ENCODE results near the gene TGFA.
A peak's percentile ranks its signal among the peaks of the same experiment; 100 is the strongest.

The TGFA gene

GRCh38 chr2:70566906-70567305, 13.3 kb upstream of the TGFA start:
- Histone ChIP-seq H3K9me3 (ENCODE audit: insufficient read depth, low read depth, low read length) (no peaks in the 10 kb centered on the region), H3K36me3 (ENCODE audit: insufficient read depth, low read length) (no peaks in the 10 kb centered on the region), H3K9ac (ENCODE audit: low read depth, low read length) (no peak overlapping the region), H3K4me3 (ENCODE audit: low read length) (no peak overlapping the region), H3K4me1 (ENCODE audit: insufficient read depth, low read length) (peaks cover 4% of the 10 kb centered on the region), H3K27ac (ENCODE audit: low read depth, low read length) (no peak overlapping the region), H3K27me3 (ENCODE audit: insufficient read depth, low read length) (no peaks in the 10 kb centered on the region)
- WGBS = 88% methylated on average over 2 of the region's 2 CpGs

DNA sequence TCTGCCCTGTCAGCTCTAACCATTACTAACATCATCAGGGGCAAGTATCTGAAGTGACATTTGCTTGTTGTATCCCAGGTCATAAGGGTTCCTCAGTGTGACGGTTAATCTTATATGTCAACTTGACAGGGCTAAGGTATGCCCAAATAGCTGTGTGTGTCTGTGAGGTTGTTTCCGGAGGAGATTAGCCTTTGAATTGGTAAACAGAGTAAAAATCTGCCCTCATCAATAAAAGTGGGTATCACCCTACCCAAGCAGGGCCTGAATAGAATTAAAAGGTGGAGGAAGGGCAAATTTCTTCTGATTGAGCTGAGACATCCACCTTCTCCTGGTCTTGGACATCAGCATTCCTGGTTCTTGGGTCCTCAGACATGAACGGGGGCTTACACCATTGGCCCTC, 12.8 kb upstream of the TGFA start:
- Histone ChIP-seq H3K4me1 (ENCODE audit: insufficient read depth, low read length) (peaks cover 4% of the 10 kb centered on the region), H3K36me3 (ENCODE audit: insufficient read depth, low read length) (no peaks in the 10 kb centered on the region), H3K27me3 (ENCODE audit: insufficient read depth, low read length) (no peaks in the 10 kb centered on the region), H3K9ac (ENCODE audit: low read depth, low read length) (no peak overlapping the region), H3K27ac (ENCODE audit: low read depth, low read length) (no peak overlapping the region), H3K4me3 (ENCODE audit: low read length) (no peak overlapping the region), H3K9me3 (ENCODE audit: insufficient read depth, low read depth, low read length) (no peaks in the 10 kb centered on the region)
- WGBS = 92% methylated on average over 3 of the region's 3 CpGs

GRCh38 chr2:70565039-70565731, 11.6 kb upstream of the TGFA start:
- Histone ChIP-seq H3K9ac (ENCODE audit: low read depth, low read length) (no peak overlapping the region), H3K4me3 (ENCODE audit: low read length) (no peak overlapping the region), H3K36me3 (ENCODE audit: insufficient read depth, low read length) (no peaks in the 10 kb centered on the region), H3K4me1 (ENCODE audit: insufficient read depth, low read length) (peaks cover 4% of the 10 kb centered on the region), H3K9me3 (ENCODE audit: insufficient read depth, low read depth, low read length) (no peaks in the 10 kb centered on the region), H3K27ac (ENCODE audit: low read depth, low read length) (no peak overlapping the region), H3K27me3 (ENCODE audit: insufficient read depth, low read length) (no peaks in the 10 kb centered on the region)
- 88% methylated on average over 9 of the region's 9 CpGs for WGBS

DNA sequence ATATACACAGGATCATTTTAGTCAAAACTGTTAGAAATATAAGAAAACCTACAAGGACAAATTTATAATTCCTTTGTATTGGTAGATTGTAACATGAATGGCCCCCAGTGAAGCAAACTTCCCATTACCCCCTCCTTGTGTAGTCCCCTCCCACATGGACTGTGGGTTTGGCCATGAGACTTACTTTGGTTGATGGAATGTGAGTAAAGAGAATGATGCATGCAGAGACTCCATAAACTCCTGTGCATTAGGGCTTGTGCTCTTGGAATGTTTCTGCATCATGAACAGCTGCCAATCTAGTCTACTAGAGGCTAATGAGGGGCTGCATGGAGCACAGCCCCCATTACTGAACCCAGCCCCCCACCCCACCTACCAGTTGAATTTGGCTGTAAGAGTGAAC, 8.3 kb upstream of the TGFA start:
- Histone ChIP-seq H3K4me1 (ENCODE audit: insufficient read depth, low read length) (no peaks in the 10 kb centered on the region; the same call in 1 of the 2 replicates), H3K27me3 (ENCODE audit: insufficient read depth, low read length) (peaks cover 7% of the 10 kb centered on the region; the same call in 1 of the 2 replicates), H3K9me3 (ENCODE audit: insufficient read depth, low read depth, low read length) (no peaks in the 10 kb centered on the region), H3K9ac (ENCODE audit: low read depth, low read length) (no peak overlapping the region), H3K36me3 (ENCODE audit: insufficient read depth, low read length) (no peaks in the 10 kb centered on the region), H3K4me3 (ENCODE audit: low read length) (no peak overlapping the region), H3K27ac (ENCODE audit: low read depth, low read length) (no peak overlapping the region)

DNA sequence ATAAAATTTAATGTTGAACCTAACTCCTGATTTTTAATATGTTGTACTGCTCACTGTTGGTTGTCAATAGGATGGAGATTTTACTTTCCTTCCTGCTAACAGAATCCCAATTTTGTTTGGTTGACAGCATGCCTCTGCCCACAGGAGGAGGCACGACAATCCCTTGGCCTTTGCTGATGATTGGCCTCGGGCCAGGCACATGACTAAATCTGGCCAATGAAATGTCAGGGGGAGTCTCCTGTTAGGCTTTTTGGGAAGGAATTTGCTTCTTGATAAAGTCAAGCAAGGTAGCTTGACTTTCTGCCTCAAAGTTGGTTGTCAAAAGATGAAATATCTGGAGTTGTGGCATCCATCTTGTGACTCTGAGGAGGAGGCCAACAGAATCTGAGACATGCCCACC, 6.8 kb upstream of the TGFA start:
- H3K9me3 ChIP-seq (ENCODE audit: insufficient read depth, low read depth, low read length) = no peaks in the 10 kb centered on the region
- peaks cover 8% of the 10 kb centered on the region for H3K27me3 ChIP-seq (ENCODE audit: insufficient read depth, low read length)
- no peak overlapping the region for H3K9ac ChIP-seq (ENCODE audit: low read depth, low read length)
- 87% methylated on average over 2 of the region's 2 CpGs for WGBS
- H3K4me1 ChIP-seq (ENCODE audit: insufficient read depth, low read length) = no peaks in the 10 kb centered on the region; the same call in 1 of the 2 replicates
- H3K4me3 ChIP-seq (ENCODE audit: low read length) = no peak overlapping the region
- no peaks in the 10 kb centered on the region for H3K36me3 ChIP-seq (ENCODE audit: insufficient read depth, low read length)
- H3K27ac ChIP-seq (ENCODE audit: low read depth, low read length) = no peak overlapping the region

GRCh38 chr2:70560040-70560439, 6.4 kb upstream of the TGFA start:
- WGBS = 100% methylated on average over 2 of the region's 2 CpGs

DNA sequence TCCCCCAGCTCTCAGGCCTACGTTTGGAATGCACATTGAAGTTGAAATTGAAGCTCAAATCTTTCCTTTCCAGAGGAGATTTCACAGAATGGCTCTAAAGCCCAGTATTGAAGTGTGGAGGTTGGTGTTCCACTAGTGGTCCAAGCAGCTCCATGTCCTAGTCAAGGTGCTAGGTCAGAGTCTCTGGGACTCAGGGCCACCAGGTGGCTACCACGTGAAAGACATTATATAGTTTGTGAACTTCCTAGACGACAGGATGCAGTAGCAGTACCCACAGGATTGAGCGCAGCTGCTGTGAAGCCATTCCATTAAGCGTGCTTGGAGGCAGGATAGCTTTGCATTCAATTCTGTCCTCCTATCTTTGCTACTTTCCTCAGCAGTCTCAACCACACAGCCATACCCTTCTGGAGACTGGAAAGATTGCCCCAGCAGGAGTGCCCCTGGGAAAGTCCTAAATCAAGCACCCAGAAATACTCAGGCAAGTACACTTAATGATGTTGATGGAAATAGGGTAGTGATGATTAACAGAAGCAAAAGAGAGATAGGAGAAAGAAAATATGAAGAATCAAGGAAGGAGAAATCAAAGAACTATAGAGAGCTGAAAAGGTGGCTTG, 4.7 kb upstream of the TGFA start:
- Histone ChIP-seq H3K4me1 (ENCODE audit: insufficient read depth, low read length) (no peaks in the 10 kb centered on the region), H3K9ac (ENCODE audit: low read depth, low read length) (no peak overlapping the region), H3K4me3 (ENCODE audit: low read length) (no peak overlapping the region), H3K27ac (ENCODE audit: low read depth, low read length) (no peak overlapping the region), H3K9me3 (ENCODE audit: insufficient read depth, low read depth, low read length) (no peaks in the 10 kb centered on the region), H3K36me3 (ENCODE audit: insufficient read depth, low read length) (no peaks in the 10 kb centered on the region), H3K27me3 (ENCODE audit: insufficient read depth, low read length) (peaks cover 25% of the 10 kb centered on the region)
- 69% methylated on average over 5 of the region's 5 CpGs for WGBS

More at GRCh38 chr2:70560040-70560439, 6.4 kb upstream of the TGFA start:
- Histone ChIP-seq H3K9ac (ENCODE audit: low read depth, low read length) (no peak overlapping the region), H3K27ac (ENCODE audit: low read depth, low read length) (no peak overlapping the region), H3K36me3 (ENCODE audit: insufficient read depth, low read length) (no peaks in the 10 kb centered on the region), H3K4me1 (ENCODE audit: insufficient read depth, low read length) (no peaks in the 10 kb centered on the region; the same call in 1 of the 2 replicates), H3K4me3 (ENCODE audit: low read length) (no peak overlapping the region), H3K27me3 (ENCODE audit: insufficient read depth, low read length) (peaks cover 12% of the 10 kb centered on the region), H3K9me3 (ENCODE audit: insufficient read depth, low read depth, low read length) (no peaks in the 10 kb centered on the region)

GRCh38 chr2:70557171-70557838, 3.7 kb upstream of the TGFA start:
- H3K9me3 ChIP-seq (ENCODE audit: insufficient read depth, low read depth, low read length) = no peaks in the 10 kb centered on the region

GRCh38 chr2:70556608-70557007, 3.0 kb upstream of the TGFA start:
- H3K4me1 ChIP-seq (ENCODE audit: insufficient read depth, low read length) = peaks cover 6% of the 10 kb centered on the region; the same call in 1 of the 2 replicates
- no peak overlapping the region for H3K9ac ChIP-seq (ENCODE audit: low read depth, low read length)
- WGBS = 93% methylated on average over 2 of the region's 2 CpGs
- no peak overlapping the region for H3K4me3 ChIP-seq (ENCODE audit: low read length)
- H3K36me3 ChIP-seq (ENCODE audit: insufficient read depth, low read length) = no peaks in the 10 kb centered on the region
- no peak overlapping the region for H3K27ac ChIP-seq (ENCODE audit: low read depth, low read length)
- peaks cover 42% of the 10 kb centered on the region for H3K27me3 ChIP-seq (ENCODE audit: insufficient read depth, low read length)
- no peaks in the 10 kb centered on the region for H3K9me3 ChIP-seq (ENCODE audit: insufficient read depth, low read depth, low read length)

More at GRCh38 chr2:70557171-70557838, 3.7 kb upstream of the TGFA start:
- WGBS = 74% methylated on average over 5 of the region's 6 CpGs
- peaks cover 1% of the 10 kb centered on the region; the same call in 1 of the 2 replicates for H3K4me1 ChIP-seq (ENCODE audit: insufficient read depth, low read length)
- H3K9ac ChIP-seq (ENCODE audit: low read depth, low read length) = no peak overlapping the region
- no peaks in the 10 kb centered on the region for H3K36me3 ChIP-seq (ENCODE audit: insufficient read depth, low read length)
- peaks cover 35% of the 10 kb centered on the region for H3K27me3 ChIP-seq (ENCODE audit: insufficient read depth, low read length)
- no peak overlapping the region for H3K4me3 ChIP-seq (ENCODE audit: low read length)
- H3K27ac ChIP-seq (ENCODE audit: low read depth, low read length) = no peak overlapping the region

- H3K4me3 ChIP-seq (ENCODE audit: low read length) = peak overlapping the region; percentile 76
- no peak overlapping the region for H3K9ac ChIP-seq (ENCODE audit: low read depth, low read length)
- no peaks in the 10 kb centered on the region for H3K9me3 ChIP-seq (ENCODE audit: insufficient read depth, low read depth, low read length)
- H3K27me3 ChIP-seq (ENCODE audit: insufficient read depth, low read length) = peaks cover 60% of the 10 kb centered on the region
- no peaks in the 10 kb centered on the region for H3K36me3 ChIP-seq (ENCODE audit: insufficient read depth, low read length)
- WGBS = 36% methylated on average over 18 of the region's 18 CpGs
- no peak overlapping the region for H3K27ac ChIP-seq (ENCODE audit: low read depth, low read length)
- H3K4me1 ChIP-seq (ENCODE audit: insufficient read depth, low read length) = peaks cover 6% of the 10 kb centered on the region; the same call in 1 of the 2 replicates
Measured at GRCh38 chr2:70554338-70554892, 789 bp upstream of the TGFA start.

- Histone ChIP-seq H3K27ac (ENCODE audit: low read depth, low read length) (no peak overlapping the region; the same call in 1 of the 2 replicates), H3K27me3 (ENCODE audit: insufficient read depth, low read length) (peaks cover 66% of the 10 kb centered on the region), H3K4me3 (ENCODE audit: low read length) (peak overlapping the region; percentile 76), H3K9me3 (ENCODE audit: insufficient read depth, low read depth, low read length) (no peaks in the 10 kb centered on the region), H3K9ac (ENCODE audit: low read depth, low read length) (peak overlapping the region; percentile 48), H3K36me3 (ENCODE audit: insufficient read depth, low read length) (no peaks in the 10 kb centered on the region), H3K4me1 (ENCODE audit: insufficient read depth, low read length) (peaks cover 6% of the 10 kb centered on the region; the same call in 1 of the 2 replicates)
- WGBS = under 1% methylated on average over 18 of the region's 18 CpGs
Measured at GRCh38 chr2:70553334-70553583, 367 bp downstream of the TGFA start.
